SK-N-SH treated with all-trans-retinoic acid at 6 μM for 48 hours (cell line): ENCODE measurements around the gene AKR1C2.

Experiments
- CREB5 ChIP-seq: fragments of 250-450 bp; sonication (Bioruptor Pico); IDR thresholded peaks from 2 replicates; pipeline ENCODE4 v1.5.1; 2020; ENCODE audit warnings: low read depth, mild to moderate bottlenecking, moderate library complexity
- POU6F1 ChIP-seq: fragments of 250-450 bp; sonication (Bioruptor Pico); IDR thresholded peaks from 2 replicates; pipeline ENCODE4 v1.8.0; 2021; ENCODE audit warnings: low read depth, mild to moderate bottlenecking, moderate library complexity, borderline replicate concordance
- RARB ChIP-seq: fragments of 250-450 bp; sonication (Bioruptor Pico); IDR thresholded peaks from 2 replicates; pipeline ENCODE4 v1.8.0; 2021; ENCODE audit warnings: mild to moderate bottlenecking, moderate library complexity
- ZFP3 ChIP-seq: fragments of 250-450 bp; sonication (Bioruptor Pico); IDR thresholded peaks from 2 replicates; pipeline ENCODE4 v1.5.0; 2020; ENCODE audit warnings: mild to moderate bottlenecking, moderate library complexity
- ZFP30 ChIP-seq: fragments of 450-650 bp; formaldehyde crosslinking; IDR thresholded peaks from 2 replicates; pipeline ENCODE4 v1.5.0; 2022; ENCODE audit warnings: mild to moderate bottlenecking, moderate library complexity
- ZNF565 ChIP-seq: fragments of 450-650 bp; formaldehyde crosslinking; conservative IDR thresholded peaks from 2 replicates; pipeline ENCODE4 v1.5.0; 2020; ENCODE audit warnings: low read depth, mild to moderate bottlenecking, moderate library complexity
- ZNF8 ChIP-seq: fragments of 450-650 bp; formaldehyde crosslinking; IDR thresholded peaks from 2 replicates; pipeline ENCODE4 v1.5.0; 2020; ENCODE audit warnings: mild to moderate bottlenecking, moderate library complexity
- TF ChIP-seq, protein P1 (sequence below): fragments of 250-450 bp; sonication (Bioruptor Pico); IDR thresholded peaks from 2 replicates; pipeline ENCODE4 v1.8.0; 2020; ENCODE audit warnings: mild to moderate bottlenecking, moderate library complexity, borderline replicate concordance

- TF ChIP-seq ZNF8 (CRISPR knock-in tag): no peak
- no peak for TF ChIP-seq RARB
- no peak for TF ChIP-seq CREB5 (CRISPR knock-in tag)
- no peak for TF ChIP-seq ZFP3 (CRISPR knock-in tag)
- TF ChIP-seq, protein P1, sequence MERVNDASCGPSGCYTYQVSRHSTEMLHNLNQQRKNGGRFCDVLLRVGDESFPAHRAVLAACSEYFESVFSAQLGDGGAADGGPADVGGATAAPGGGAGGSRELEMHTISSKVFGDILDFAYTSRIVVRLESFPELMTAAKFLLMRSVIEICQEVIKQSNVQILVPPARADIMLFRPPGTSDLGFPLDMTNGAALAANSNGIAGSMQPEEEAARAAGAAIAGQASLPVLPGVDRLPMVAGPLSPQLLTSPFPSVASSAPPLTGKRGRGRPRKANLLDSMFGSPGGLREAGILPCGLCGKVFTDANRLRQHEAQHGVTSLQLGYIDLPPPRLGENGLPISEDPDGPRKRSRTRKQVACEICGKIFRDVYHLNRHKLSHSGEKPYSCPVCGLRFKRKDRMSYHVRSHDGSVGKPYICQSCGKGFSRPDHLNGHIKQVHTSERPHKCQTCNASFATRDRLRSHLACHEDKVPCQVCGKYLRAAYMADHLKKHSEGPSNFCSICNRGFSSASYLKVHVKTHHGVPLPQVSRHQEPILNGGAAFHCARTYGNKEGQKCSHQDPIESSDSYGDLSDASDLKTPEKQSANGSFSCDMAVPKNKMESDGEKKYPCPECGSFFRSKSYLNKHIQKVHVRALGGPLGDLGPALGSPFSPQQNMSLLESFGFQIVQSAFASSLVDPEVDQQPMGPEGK (CRISPR knock-in tag): no peak
- TF ChIP-seq ZFP30: no peak
- TF ChIP-seq ZNF565 (CRISPR knock-in tag): no peak
- no peak for TF ChIP-seq POU6F1 (CRISPR knock-in tag)
These were observed 36.5 kb upstream of the AKR1C2 start for GRCh38 chr10:5040010-5040673.
